GM23248 (cell line): Measurements from ENCODE around the gene MRPL20. TPM values are rescaled to one million over a fixed set of nuclear protein-coding genes. Genes with fewer than 3 reads are reported as not detected.

Experiments used
- DNase-seq: peaks from one replicate; pipeline ENCODE4 v3.0.0-alpha.2; 2015
- H2AFZ ChIP-seq: fragments of 200-600 bp; sonication (generic); 2 replicates; pipeline ENCODE4 v1.6.1; 2016; ENCODE audit warnings: antibody characterized with exemption
- H3F3A ChIP-seq: fragments of 200-600 bp; sonication (generic); 2 replicates; pipeline ENCODE4 v1.6.1; 2016; ENCODE audit warnings: mild to moderate bottlenecking, antibody characterized with exemption, mixed run types; ENCODE audit not compliant: insufficient read depth
- H3K27ac ChIP-seq: fragments of 200-600 bp; sonication (generic); 2 replicates; pipeline ENCODE4 v1.5.1; 2016; ENCODE audit warnings: mild to moderate bottlenecking
- H3K27me3 ChIP-seq: fragments of 200-600 bp; sonication (generic); replicated peaks from 2 replicates; pipeline ENCODE4 v1.6.1; 2016; ENCODE audit warnings: mild to moderate bottlenecking; ENCODE audit not compliant: insufficient read depth
- H3K36me3 ChIP-seq: fragments of 200-600 bp; sonication (generic); 2 replicates; pipeline ENCODE4 v1.6.1; 2016; ENCODE audit warnings: low read depth, mild to moderate bottlenecking
- H3K4me1 ChIP-seq: fragments of 200-600 bp; sonication (generic); 2 replicates; pipeline ENCODE4 v1.6.1; 2016; ENCODE audit warnings: mild to moderate bottlenecking; ENCODE audit not compliant: insufficient read depth
- H3K4me2 ChIP-seq: fragments of 200-600 bp; sonication (generic); one replicate; pipeline ENCODE4 v1.6.1; 2016; ENCODE audit warnings: mild to moderate bottlenecking; ENCODE audit not compliant: unreplicated experiment
- H3K4me3 ChIP-seq: fragments of 200-600 bp; sonication (generic); 2 replicates; pipeline ENCODE4 v1.5.1; 2016; ENCODE audit warnings: mild to moderate bottlenecking
- H3K79me2 ChIP-seq: fragments of 200-600 bp; sonication (generic); 2 replicates; pipeline ENCODE4 v1.6.1; 2016; ENCODE audit warnings: mild to moderate bottlenecking; ENCODE audit not compliant: insufficient read depth
- H3K9ac ChIP-seq: fragments of 200-600 bp; sonication (generic); 2 replicates; pipeline ENCODE4 v1.6.1; 2016; ENCODE audit warnings: mild to moderate bottlenecking
- H3K9me2 ChIP-seq: fragments of 200-600 bp; sonication (generic); 2 replicates; pipeline ENCODE4 v1.6.1; 2016; ENCODE audit warnings: mixed run types, mild to moderate bottlenecking, moderate library complexity; ENCODE audit not compliant: insufficient read depth
- H3K9me3 ChIP-seq: fragments of 200-600 bp; sonication (generic); one replicate; pipeline ENCODE4 v1.6.1; 2017; ENCODE audit warnings: low read depth
- H4K20me1 ChIP-seq: fragments of 200-600 bp; sonication (generic); 2 replicates; pipeline ENCODE4 v1.6.0; 2016; ENCODE audit not compliant: insufficient read depth
- EZH2 ChIP-seq: fragments of 200-600 bp; sonication (generic); IDR thresholded peaks from 2 replicates; pipeline ENCODE4 v1.6.1; 2018; ENCODE audit warnings: antibody characterized with exemption, mild to moderate bottlenecking; ENCODE audit not compliant: insufficient read depth, poor library complexity, severe bottlenecking
- EZH2phosphoT487 ChIP-seq: fragments of 200-600 bp; sonication (generic); IDR thresholded peaks from 2 replicates; pipeline ENCODE4 v1.6.1; 2018; ENCODE audit warnings: antibody characterized with exemption, moderate library complexity, mild to moderate bottlenecking, low read depth; ENCODE audit not compliant: insufficient read depth
- WGBS, 2 experiments: methylation state at CpG; one replicate each; pipeline ENCODE4 v1.1.6; 2015 to 2017; ENCODE audit warnings: low lambda C conversion rate in 2 of 2, low coverage in 1 of 2; ENCODE audit errors: missing lambda C conversion rate in 2 of 2; 5-methylcytosine and 5-hydroxymethylcytosine counted together
- in situ Hi-C: fragments of 300-500 bp; cut with MboI; formaldehyde crosslinking; loops from 2 replicates; pipeline ENCODE4 v1.15.0; 2020
- polyA plus RNA-seq: library from polyadenylated mRNA; unstranded; fragments of >200 nt; fragmentation: Nextera tagmentation; extraction: Ambion mirVana; gene quantifications from 2 replicates; pipeline ENCODE4 v1.2.1, GENCODE V29; 2016
- total RNA-seq: library from RNA; depleted of rRNA; stranded (reverse); fragments of >200 nt; shearing (Covaris generic); gene quantifications from 2 replicates; pipeline ENCODE4 v1.2.3, GENCODE V29; 2014

MRPL20 gene
- total and polyA plus RNA-seq, 2 experiments from 2014 or later: 88.9 to 181 TPM

- Histone ChIP-seq H3K9me3 (no peaks in the 10 kb centered on the region), H3K4me1 (no peaks in the 10 kb centered on the region), H4K20me1 (no peaks in the 10 kb centered on the region), H3K9ac (no peak overlapping the region), H3K4me2 (no peak overlapping the region), H3K9me2 (no peaks in the 10 kb centered on the region), H3K36me3 (no peaks in the 10 kb centered on the region), H3K27ac (no peak overlapping the region), H3K79me2 (no peaks in the 10 kb centered on the region), H2AFZ (no peak overlapping the region), H3F3A (0 out of 2 replicates have a peak, but pooled peaks cover 7% of the 10 kb centered on the region), H3K27me3 (no peaks in the 10 kb centered on the region), H3K4me3 (no peak overlapping the region)
- no peak for TF ChIP-seq EZH2phosphoT487
- no peak for TF ChIP-seq EZH2
- peak; percentile 57 for DNase-seq
- in situ Hi-C loops: no loop called here
- 74 to 75% methylated on average over 11 of the region's 12 CpGs for WGBS, 2 experiments
Observed at GRCh38 chr1:1433804-1434130, 26.7 kb upstream of the MRPL20 start.

GRCh38 chr1:1432951-1433803 is 26.1 kb upstream of the MRPL20 start:
- 85 to 88% methylated on average over 20 to 33 of the region's 34 CpGs for WGBS, 2 experiments
- no peak for DNase-seq

GRCh38 chr1:1432274-1432950 is 25.3 kb upstream of the MRPL20 start:
- WGBS, 2 experiments: 88 to 90% methylated on average over 18 to 27 of the region's 28 CpGs
- no peak for DNase-seq
- in situ Hi-C loops: no loop called here
- Histone ChIP-seq H3K4me3 (no peak overlapping the region), H3K9ac (no peak overlapping the region), H3K27ac (no peak overlapping the region), H4K20me1 (no peaks in the 10 kb centered on the region), H3K27me3 (no peaks in the 10 kb centered on the region), H3K4me2 (no peak overlapping the region), H3K36me3 (no peaks in the 10 kb centered on the region), H3K4me1 (no peaks in the 10 kb centered on the region), H3K9me2 (no peaks in the 10 kb centered on the region), H2AFZ (no peak overlapping the region), H3K79me2 (no peaks in the 10 kb centered on the region), H3K9me3 (no peaks in the 10 kb centered on the region), H3F3A (0 out of 2 replicates have a peak, but pooled peaks cover 7% of the 10 kb centered on the region)
- TF ChIP-seq EZH2 (no peak), EZH2phosphoT487 (no peak)

More at GRCh38 chr1:1432951-1433803, 26.1 kb upstream of the MRPL20 start:
- TF ChIP-seq EZH2: no peak
- no peak for TF ChIP-seq EZH2phosphoT487
- in situ Hi-C loops: no loop called here
- H2AFZ ChIP-seq: no peak overlapping the region
- H3K9me3 ChIP-seq: no peaks in the 10 kb centered on the region
- no peak overlapping the region for H3K4me3 ChIP-seq
- H3F3A ChIP-seq: 0 out of 2 replicates have a peak, but pooled peaks cover 7% of the 10 kb centered on the region
- no peaks in the 10 kb centered on the region for H3K27me3 ChIP-seq
- no peaks in the 10 kb centered on the region for H3K4me1 ChIP-seq
- H3K9me2 ChIP-seq: no peaks in the 10 kb centered on the region
- H3K9ac ChIP-seq: no peak overlapping the region
- no peaks in the 10 kb centered on the region for H3K79me2 ChIP-seq
- no peaks in the 10 kb centered on the region for H4K20me1 ChIP-seq
- no peak overlapping the region for H3K4me2 ChIP-seq
- no peaks in the 10 kb centered on the region for H3K36me3 ChIP-seq
- no peak overlapping the region for H3K27ac ChIP-seq

GRCh38 chr1:1431845-1432273 is 24.8 kb upstream of the MRPL20 start:
- Histone ChIP-seq H3K9ac (no peak overlapping the region), H4K20me1 (no peaks in the 10 kb centered on the region), H3K27ac (no peak overlapping the region), H3K27me3 (no peaks in the 10 kb centered on the region), H3K9me3 (no peaks in the 10 kb centered on the region), H3F3A (0 out of 2 replicates have a peak, but pooled peaks cover 7% of the 10 kb centered on the region), H2AFZ (no peak overlapping the region), H3K4me2 (no peak overlapping the region), H3K36me3 (no peaks in the 10 kb centered on the region), H3K4me3 (no peak overlapping the region), H3K4me1 (no peaks in the 10 kb centered on the region), H3K79me2 (no peaks in the 10 kb centered on the region), H3K9me2 (no peaks in the 10 kb centered on the region)
- in situ Hi-C loops: no loop called here
- WGBS, 2 experiments: 66 to 67% methylated on average over 5 of the region's 5 CpGs
- TF ChIP-seq EZH2phosphoT487 (no peak), EZH2 (no peak)
- DNase-seq: no peak
